Naive thymus-derived CD4-positive, alpha-beta T cell (primary cell): ENCODE measurements around the gene DOCK3. TPM values are rescaled to one million over a fixed set of nuclear protein-coding genes. Genes with fewer than 3 reads are reported as not detected.
"Not testable (repeated sequence)": the region's sequence is repeated elsewhere in the genome, so short reads cannot be mapped to it uniquely, and the experiment has no call there.

ENCODE experiments used
- ATAC-seq: fragments of 150-1000 bp; cut with Tn5 transposase; 2 replicates; pipeline ENCODE4 v1.10.0; 2021; ENCODE audit warnings: mild to moderate bottlenecking, moderate library complexity
- CTCF ChIA-PET: fragments of 350-600 bp; sonication (Branson Sonifier 250); formaldehyde crosslinking; loops from one replicate; lab custom pipeline; 2021; ENCODE audit warnings: antibody characterized with exemption; lab: Charles Lee
- POLR2A ChIA-PET: fragments of 350-600 bp; sonication (Branson Sonifier 250); formaldehyde crosslinking; loops from one replicate; lab custom pipeline; 2021; ENCODE audit warnings: antibody characterized with exemption, inconsistent platforms; lab: Charles Lee
- DNase-seq, 9 donors: peaks; one replicate each; pipeline versions ENCODE4 v3.0.0 to v3.0.0-alpha.2; 2020 to 2022; ENCODE audit warnings: mixed read lengths in 1 of 9
- H3K27ac ChIP-seq: one replicate; pipeline ENCODE4 v1.7.0; 2013; ENCODE audit warnings: mild to moderate bottlenecking, low read depth, low read length, moderate library complexity
- H3K27me3 ChIP-seq, 2 donors: one replicate each; pipeline ENCODE4 v1.7.0; 2013; ENCODE audit warnings: low read length in 2 of 2, mild to moderate bottlenecking in 2 of 2, moderate library complexity in 2 of 2; ENCODE audit not compliant: control insufficient read depth in 2 of 2, insufficient read depth in 2 of 2
- H3K36me3 ChIP-seq, 3 experiments: 1 replicate in 2 of 3; 2 replicates in 1 of 3; pipeline ENCODE4 v1.7.0; 2013; ENCODE audit warnings: low read length in 3 of 3, mild to moderate bottlenecking in 3 of 3, moderate library complexity in 1 of 3; ENCODE audit not compliant: insufficient read depth in 3 of 3, control insufficient read depth in 2 of 3
- H3K4me1 ChIP-seq, 2 donors: one replicate each; pipeline ENCODE4 v1.7.0; 2013; ENCODE audit warnings: low read length in 2 of 2, mild to moderate bottlenecking in 2 of 2, moderate library complexity in 1 of 2; ENCODE audit not compliant: control insufficient read depth in 2 of 2, insufficient read depth in 2 of 2
- H3K4me3 ChIP-seq: 2 replicates; pipeline ENCODE4 v1.7.0; 2013; ENCODE audit warnings: mild to moderate bottlenecking, low read length
- H3K9me3 ChIP-seq, 3 experiments: 1 replicate in 2 of 3; 2 replicates in 1 of 3; pipeline ENCODE4 v1.7.0; 2013; ENCODE audit warnings: low read length in 3 of 3; ENCODE audit not compliant: control insufficient read depth in 2 of 3
- H3K27ac Mint-ChIP-seq, 9 donors: one replicate each; pipeline ENCODE4 v1.8.0; 2020 to 2022; ENCODE audit warnings: mixed read lengths in 9 of 9, mild to moderate bottlenecking in 8 of 9, moderate library complexity in 5 of 9, inconsistent platforms in 2 of 9
- H3K27me3 Mint-ChIP-seq, 5 donors: one replicate each; pipeline ENCODE4 v1.8.0; 2021 to 2022; ENCODE audit warnings: mixed read lengths in 5 of 5, mild to moderate bottlenecking in 1 of 5
- H3K36me3 Mint-ChIP-seq, 5 donors: one replicate each; pipeline ENCODE4 v1.8.0; 2020 to 2022; ENCODE audit warnings: mixed read lengths in 5 of 5, mild to moderate bottlenecking in 3 of 5, inconsistent platforms in 1 of 5
- H3K4me1 Mint-ChIP-seq, 7 donors: one replicate each; pipeline ENCODE4 v1.8.0; 2020 to 2022; ENCODE audit warnings: mixed read lengths in 7 of 7, mild to moderate bottlenecking in 3 of 7, inconsistent platforms in 1 of 7
- H3K4me3 Mint-ChIP-seq, 10 donors: one replicate each; pipeline ENCODE4 v1.8.0; 2020 to 2022; ENCODE audit warnings: mild to moderate bottlenecking in 10 of 10, mixed read lengths in 10 of 10, moderate library complexity in 6 of 10, inconsistent platforms in 2 of 10
- H3K9me3 Mint-ChIP-seq, 11 donors: one replicate each; pipeline ENCODE4 v1.8.0; 2020 to 2022; ENCODE audit warnings: mixed read lengths in 11 of 11, mild to moderate bottlenecking in 4 of 11, inconsistent platforms in 1 of 11, moderate library complexity in 1 of 11
- intact Hi-C, 2 donors: fragments of 100-400 bp; cut with micrococcal nuclease; formaldehyde crosslinking; loops; one replicate each; pipeline ENCODE4 v1.15.1; 2023
- polyA plus RNA-seq, 2 donors: library from polyadenylated mRNA; unstranded; fragments of 300-500 nt; fragmentation: Illumina TruSeq; gene quantifications; one replicate each; pipeline ENCODE4 v1.2.3, GENCODE V29; 2021
- total RNA-seq, 6 experiments: library from RNA in 5 of 6; stranded (reverse) in 5 of 6; gene quantifications; 1 replicate in 5 of 6; 2 replicates in 1 of 6; pipeline ENCODE4 v1.2.3 and lab custom pipeline; 2021 to 2026

Gene DOCK3
- total and polyA plus RNA-seq, 7 experiments from 2014 or later = 0.19 to 2.9 (median 1.5) TPM

DNA sequence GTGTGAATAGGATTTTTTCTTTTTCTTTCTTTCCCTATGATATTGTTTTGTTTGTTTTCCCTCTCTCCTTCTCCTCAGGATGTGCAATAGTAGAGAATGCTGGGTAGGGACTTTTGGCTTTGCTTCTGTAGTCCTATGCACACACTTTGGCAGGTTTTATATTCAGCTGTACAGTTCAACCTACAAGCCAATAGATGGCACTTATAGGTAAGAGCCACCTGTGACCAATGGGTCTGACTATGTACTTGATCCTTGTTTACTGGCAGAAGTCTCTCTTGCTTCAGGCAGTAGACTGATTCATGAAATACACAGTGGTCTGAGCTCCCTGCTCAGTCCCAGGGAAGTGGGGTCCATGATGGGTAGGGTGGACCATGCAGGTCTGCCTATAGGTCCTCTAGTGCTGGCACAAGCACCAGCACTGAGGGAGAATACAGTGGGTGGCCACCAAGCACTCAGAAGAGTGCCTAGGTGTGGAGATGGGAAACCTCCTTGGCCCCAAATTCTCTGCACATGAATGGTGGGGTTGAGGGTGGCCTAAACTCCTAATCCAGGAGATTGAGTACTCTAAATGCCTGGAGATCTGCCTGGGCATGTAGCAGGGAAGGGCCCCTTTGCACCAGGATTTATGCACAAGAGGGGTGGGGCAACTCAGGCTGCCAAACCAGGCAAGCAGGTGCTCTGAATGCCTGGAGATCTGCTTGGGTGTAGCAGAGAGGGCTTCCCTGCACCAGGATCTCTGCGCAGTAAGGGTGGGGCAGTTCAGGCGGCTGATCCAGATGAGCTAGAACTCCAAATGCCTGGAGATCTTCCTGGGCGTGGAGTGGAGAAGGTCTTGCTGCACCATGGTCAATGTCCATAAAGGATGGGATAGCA, 176.1 kb downstream of the DOCK3 start:
- H3K36me3 Mint-ChIP-seq = peaks cover 0 to 14% (median 4%) of the 10 kb centered on the region in 5 donors
- Histone ChIP-seq H3K9me3 (peaks cover 0 to 11% (median 4%) of the 10 kb centered on the region in 3 experiments), H3K4me1 (no peaks in the 10 kb centered on the region), H3K27me3 (peaks cover 0 to 3% of the 10 kb centered on the region in 2 donors), H3K27ac (no peak overlapping the region), H3K4me3 (no peak overlapping the region), H3K36me3 (no peaks in the 10 kb centered on the region)
- no peak for ATAC-seq
- POLR2A ChIA-PET = interaction anchor here (0.6 kb wide), 1 partner anchor 535 kb away, joined by 3 read pairs; no protein-coding TSS in a partner anchor
- no peak overlapping the region for H3K27ac Mint-ChIP-seq
- H3K27me3 Mint-ChIP-seq = peaks cover 0 to 26% (median 3%) of the 10 kb centered on the region in 5 donors
- no peak overlapping the region for H3K4me3 Mint-ChIP-seq
- intact Hi-C loops = no loop called here
- CTCF ChIA-PET = interaction anchor here (0.6 kb wide), 1 partner anchor 521 kb away, joined by 3 read pairs; no protein-coding TSS in a partner anchor
- no peak for DNase-seq
- H3K4me1 Mint-ChIP-seq = no peaks in the 10 kb centered on the region
- H3K9me3 Mint-ChIP-seq = peaks cover 5 to 25% (median 16%) of the 10 kb centered on the region in 11 donors

DNA sequence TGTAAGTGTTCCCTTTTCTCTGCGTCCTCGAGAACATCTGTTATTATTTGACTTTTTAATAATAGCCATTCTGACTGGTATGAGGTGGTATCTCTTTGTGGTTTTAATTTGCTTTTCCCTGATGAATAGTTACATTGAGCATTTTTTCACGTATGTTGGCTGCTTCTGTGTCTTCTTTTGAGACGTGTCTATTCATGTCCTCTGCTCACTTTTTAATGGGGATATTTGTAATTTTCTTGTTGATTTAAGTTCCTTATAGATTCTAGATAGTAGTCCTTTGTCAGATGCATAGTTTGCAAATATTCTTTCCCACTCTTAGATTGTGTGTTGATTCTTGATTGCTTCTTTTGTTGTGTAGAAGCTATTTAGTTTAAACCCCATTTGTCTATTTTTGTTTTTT, 179.2 kb downstream of the DOCK3 start:
- ChIA-PET POLR2A (no interaction called here), CTCF (no interaction called here)
- no peak overlapping the region for H3K27ac Mint-ChIP-seq
- Histone ChIP-seq H3K4me1 (no peaks in the 10 kb centered on the region), H3K27me3 (no peaks in the 10 kb centered on the region), H3K27ac (no peak overlapping the region), H3K4me3 (no peak overlapping the region), H3K9me3 (peaks cover 0 to under 1% (median 0%) of the 10 kb centered on the region in 3 experiments), H3K36me3 (no peaks in the 10 kb centered on the region)
- H3K4me3 Mint-ChIP-seq = no peak overlapping the region
- no peak for ATAC-seq
- DNase-seq = no peak
- H3K4me1 Mint-ChIP-seq = no peaks in the 10 kb centered on the region
- peaks cover 0 to 5% (median 0%) of the 10 kb centered on the region in 5 donors for H3K36me3 Mint-ChIP-seq
- peaks cover 0 to 15% (median 2%) of the 10 kb centered on the region in 11 donors for H3K9me3 Mint-ChIP-seq
- intact Hi-C loops = no loop called here
- peaks cover 0 to 5% (median 0%) of the 10 kb centered on the region in 5 donors for H3K27me3 Mint-ChIP-seq

DNA sequence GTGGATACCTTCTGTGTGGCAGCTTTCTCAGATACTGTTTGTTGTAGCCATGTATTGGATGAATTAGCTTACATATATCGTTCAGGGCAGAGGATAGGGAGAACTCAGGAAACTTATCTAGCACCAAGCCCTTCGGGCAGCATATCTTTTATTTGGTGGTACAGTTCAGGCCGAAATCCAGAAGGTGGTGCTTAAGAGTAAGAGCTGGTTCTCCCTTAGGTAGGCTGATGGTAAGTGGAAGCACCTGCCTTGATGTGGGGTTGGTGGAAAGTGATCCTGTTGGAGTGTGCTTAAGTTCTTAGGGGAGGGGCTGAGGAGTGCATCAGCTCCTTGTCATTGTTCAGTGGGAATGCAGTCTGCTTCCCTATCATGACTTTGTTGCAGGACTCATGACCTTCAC, 187.5 kb downstream of the DOCK3 start:
- Mint-ChIP-seq H3K36me3 (peaks cover 0 to 5% (median 0%) of the 10 kb centered on the region in 5 donors), H3K27ac (no peak overlapping the region), H3K9me3 (peaks cover 0 to 20% (median 5%) of the 10 kb centered on the region in 11 donors), H3K4me1 (no peaks in the 10 kb centered on the region), H3K4me3 (no peak overlapping the region), H3K27me3 (peaks cover 0 to 21% (median 4%) of the 10 kb centered on the region in 5 donors)
- ATAC-seq (no peak), DNase-seq (no peak)
- no peaks in the 10 kb centered on the region for H3K27me3 ChIP-seq
- no peaks in the 10 kb centered on the region for H3K9me3 ChIP-seq
- H3K4me1 ChIP-seq = no peaks in the 10 kb centered on the region
- CTCF ChIA-PET = no interaction called here
- H3K27ac ChIP-seq = no peak overlapping the region
- intact Hi-C loops = no loop called here
- POLR2A ChIA-PET = no interaction called here
- H3K36me3 ChIP-seq = no peaks in the 10 kb centered on the region
- H3K4me3 ChIP-seq = no peak overlapping the region

DNA sequence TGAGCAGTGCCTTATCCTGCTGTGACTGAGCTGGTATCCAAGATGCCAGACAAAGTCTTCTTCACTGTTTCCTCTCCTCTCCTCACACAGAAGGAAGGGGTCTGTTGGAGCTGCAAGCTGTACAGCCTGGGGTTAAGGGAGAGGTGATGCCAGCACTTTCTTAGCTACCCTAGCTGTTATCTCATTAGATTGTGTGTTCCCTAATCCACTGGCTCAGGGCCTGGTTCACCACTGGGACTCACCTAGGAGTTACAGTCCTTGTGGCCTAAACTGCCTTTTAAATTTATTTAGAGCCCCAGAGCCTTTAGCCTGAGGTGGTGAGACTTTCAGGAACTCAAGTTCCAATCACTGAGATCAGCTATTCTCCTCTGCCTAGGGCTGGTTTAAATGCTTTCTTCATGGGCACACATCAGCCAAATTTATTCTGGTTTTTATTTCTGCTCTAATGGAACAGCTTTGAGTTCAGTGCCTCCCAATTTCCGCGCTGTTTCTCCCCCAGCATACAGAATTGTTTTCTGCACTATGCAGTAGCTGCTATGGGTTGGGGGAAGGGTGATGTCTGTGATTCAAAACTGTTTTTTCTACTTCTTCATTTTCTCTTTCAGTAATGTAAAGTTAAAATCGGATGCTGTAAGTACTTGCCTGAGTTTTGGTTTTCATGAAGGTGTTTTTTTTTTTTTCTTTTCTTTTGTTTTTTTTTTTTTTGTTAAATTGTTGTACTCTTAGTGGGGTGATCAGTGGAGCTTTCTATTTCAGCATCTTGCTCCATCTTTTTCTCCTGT, 198.8 kb downstream of the DOCK3 start:
- ChIA-PET CTCF (no interaction called here), POLR2A (no interaction called here)
- Histone ChIP-seq H3K4me1 (no peaks in the 10 kb centered on the region), H3K27ac (no peak overlapping the region), H3K27me3 (no peaks in the 10 kb centered on the region), H3K9me3 (no peaks in the 10 kb centered on the region), H3K36me3 (no peaks in the 10 kb centered on the region), H3K4me3 (no peak overlapping the region)
- Mint-ChIP-seq H3K4me1 (no peaks in the 10 kb centered on the region), H3K4me3 (no peak overlapping the region), H3K27ac (no peak overlapping the region), H3K9me3 (peaks cover 2 to 16% (median 5%) of the 10 kb centered on the region in 11 donors), H3K27me3 (peaks cover 9 to 51% (median 15%) of the 10 kb centered on the region in 5 donors), H3K36me3 (peaks cover 0 to 10% (median 9%) of the 10 kb centered on the region in 5 donors)
- DNase-seq (no peak), ATAC-seq (no peak)
- intact Hi-C loops = no loop called here

DNA sequence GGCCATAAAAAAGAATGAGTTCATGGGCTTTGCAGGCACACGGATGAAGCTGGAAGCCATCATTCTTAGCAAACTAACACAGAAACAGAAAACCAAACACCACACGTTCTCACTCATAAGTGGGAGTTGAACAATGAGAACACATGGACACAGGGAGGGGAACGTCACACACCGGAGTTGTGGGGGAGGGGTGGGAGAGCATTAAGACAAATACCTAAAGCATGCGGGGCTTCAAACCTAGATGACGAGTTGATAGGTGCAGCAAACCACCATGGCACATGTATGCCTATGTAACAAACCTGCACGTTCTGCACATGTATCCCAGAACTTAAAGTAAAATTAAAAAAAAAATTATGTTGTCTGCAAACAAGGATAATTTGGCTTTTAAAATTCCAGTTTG, 200.1 kb downstream of the DOCK3 start:
- H3K27ac ChIP-seq, intact Hi-C loops, H3K9me3 ChIP-seq, H3K4me3 ChIP-seq, CTCF ChIA-PET, H3K27ac Mint-ChIP-seq, DNase-seq, H3K27me3 ChIP-seq, H3K36me3 ChIP-seq, ATAC-seq, H3K4me3 Mint-ChIP-seq, H3K4me1 ChIP-seq, H3K4me1 Mint-ChIP-seq: not testable (repeated sequence)
- POLR2A ChIA-PET = interaction anchor here (0.7 kb wide), 1 partner anchor 257 kb away, joined by 4 read pairs; no protein-coding TSS in a partner anchor
- peaks cover 0 to 10% (median 9%) of the 10 kb centered on the region in 5 donors for H3K36me3 Mint-ChIP-seq
- peaks cover 2 to 16% (median 5%) of the 10 kb centered on the region in 11 donors for H3K9me3 Mint-ChIP-seq
- H3K27me3 Mint-ChIP-seq = peaks cover 12 to 49% (median 16%) of the 10 kb centered on the region in 5 donors

DNA sequence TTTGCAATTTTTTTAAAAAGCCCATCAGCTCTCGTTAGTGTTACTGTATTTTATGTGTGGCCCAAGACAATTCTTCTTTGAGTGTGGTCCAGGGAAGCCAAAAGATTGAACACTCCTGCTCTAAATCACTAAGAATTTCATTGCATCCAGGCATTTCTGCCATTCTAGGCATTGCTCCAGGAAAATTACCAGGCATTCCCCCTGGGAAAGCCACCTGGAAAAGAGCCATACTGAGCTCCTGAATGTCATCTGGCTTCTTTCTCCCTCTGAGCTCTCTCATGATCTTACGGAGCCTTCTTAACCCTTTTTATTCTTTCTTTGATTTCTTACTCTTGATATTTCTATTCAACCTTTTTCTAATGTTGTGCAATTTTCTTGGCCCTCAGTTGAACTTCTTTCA, 202.2 kb downstream of the DOCK3 start:
- H3K9me3 ChIP-seq = no peaks in the 10 kb centered on the region
- H3K27ac ChIP-seq = no peak overlapping the region
- Mint-ChIP-seq H3K27me3 (peaks cover 2 to 32% (median 16%) of the 10 kb centered on the region in 5 donors), H3K4me1 (no peaks in the 10 kb centered on the region), H3K36me3 (peaks cover 0 to 4% (median 0%) of the 10 kb centered on the region in 5 donors), H3K4me3 (no peak overlapping the region), H3K27ac (no peak overlapping the region), H3K9me3 (peaks cover 0 to 10% (median 1%) of the 10 kb centered on the region in 11 donors)
- ChIA-PET POLR2A (no interaction called here), CTCF (no interaction called here)
- no peaks in the 10 kb centered on the region for H3K4me1 ChIP-seq
- ATAC-seq (no peak), DNase-seq (no peak)
- H3K36me3 ChIP-seq = no peaks in the 10 kb centered on the region
- no peak overlapping the region for H3K4me3 ChIP-seq
- intact Hi-C loops = no loop called here
- no peaks in the 10 kb centered on the region for H3K27me3 ChIP-seq
